Breast epithelium (tissue), 3 donors: ENCODE data around the gene PLAU.

Source experiments
- POLR2A ChIP-seq: fragments of 450-650 bp; IDR thresholded peaks from one replicate; pipeline ENCODE4 v1.6.1; 2016; ENCODE audit warnings: antibody characterized with exemption, mild to moderate bottlenecking, moderate library complexity
- POLR2AphosphoS5 ChIP-seq, 3 donors: sonication (generic); formaldehyde crosslinking; IDR thresholded peaks; one replicate each; pipeline ENCODE4 v1.6.1; 2017; ENCODE audit warnings: antibody characterized with exemption in 3 of 3
- TF ChIP-seq, protein P1 (sequence below), 3 donors: fragments of 450-650 bp; IDR thresholded peaks; one replicate each; pipeline ENCODE4 v1.5.1; 2016 to 2017; ENCODE audit warnings: antibody characterized with exemption in 3 of 3, mild to moderate bottlenecking in 3 of 3, moderate library complexity in 3 of 3

- TF ChIP-seq, protein P1, sequence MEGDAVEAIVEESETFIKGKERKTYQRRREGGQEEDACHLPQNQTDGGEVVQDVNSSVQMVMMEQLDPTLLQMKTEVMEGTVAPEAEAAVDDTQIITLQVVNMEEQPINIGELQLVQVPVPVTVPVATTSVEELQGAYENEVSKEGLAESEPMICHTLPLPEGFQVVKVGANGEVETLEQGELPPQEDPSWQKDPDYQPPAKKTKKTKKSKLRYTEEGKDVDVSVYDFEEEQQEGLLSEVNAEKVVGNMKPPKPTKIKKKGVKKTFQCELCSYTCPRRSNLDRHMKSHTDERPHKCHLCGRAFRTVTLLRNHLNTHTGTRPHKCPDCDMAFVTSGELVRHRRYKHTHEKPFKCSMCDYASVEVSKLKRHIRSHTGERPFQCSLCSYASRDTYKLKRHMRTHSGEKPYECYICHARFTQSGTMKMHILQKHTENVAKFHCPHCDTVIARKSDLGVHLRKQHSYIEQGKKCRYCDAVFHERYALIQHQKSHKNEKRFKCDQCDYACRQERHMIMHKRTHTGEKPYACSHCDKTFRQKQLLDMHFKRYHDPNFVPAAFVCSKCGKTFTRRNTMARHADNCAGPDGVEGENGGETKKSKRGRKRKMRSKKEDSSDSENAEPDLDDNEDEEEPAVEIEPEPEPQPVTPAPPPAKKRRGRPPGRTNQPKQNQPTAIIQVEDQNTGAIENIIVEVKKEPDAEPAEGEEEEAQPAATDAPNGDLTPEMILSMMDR (IDR thresholded peaks at IDR 0.05), result no peak
- no peak for TF ChIP-seq POLR2AphosphoS5 (IDR thresholded peaks at IDR 0.05)
- no peak for TF ChIP-seq POLR2A
These were observed 550 bp upstream of the PLAU start for GRCh38 chr10:73910401-73910763.
